ENCODE data around the gene DLG2. TPM values are rescaled to one million over a fixed set of nuclear protein-coding genes. Genes with fewer than 3 reads are reported as not detected.

Gene DLG2
- total and polyA plus RNA-seq, 2 of the 8 experiments (the other 6 are each of a cell fraction or from before 2014, with no cell fraction given), result 1.7 to 14.3 TPM

- Histone ChIP-seq H4K5ac (ENCODE audit: insufficient read length, low read depth, low read length) (no peak overlapping the region), H3K36me3 (ENCODE audit: control insufficient read depth in 2 of 4, insufficient read depth in 4 of 4, low read length in 3 of 4) (no peaks in the 10 kb centered on the region), H2AFZ (ENCODE audit: low read length) (no peak overlapping the region), H3K9ac (replicated peaks in 1 of 4; ENCODE audit: extremely low read depth in 1 of 4, low read depth in 3 of 4, low read length in 3 of 4) (no peak overlapping the region), H2BK120ac (replicated peaks; ENCODE audit: low read depth, low read length) (no peak overlapping the region), H3K4me3 (ENCODE audit: extremely low read depth in 1 of 4, insufficient read depth in 2 of 4, low read depth in 3 of 4, low read length in 4 of 4) (no peak overlapping the region), H2BK12ac (ENCODE audit: low read depth, low read length) (no peak overlapping the region), H3K79me1 (ENCODE audit: low read depth, low read length) (no peaks in the 10 kb centered on the region), H2BK5ac (ENCODE audit: low read depth, low read length) (no peak overlapping the region), H3K14ac (ENCODE audit: insufficient read length) (no peak overlapping the region), H3K9me3 (ENCODE audit: insufficient read depth in 2 of 2, low read depth in 1 of 2, low read length in 1 of 2) (no peaks in the 10 kb centered on the region), H4K91ac (replicated peaks; ENCODE audit: insufficient read length, low read length) (no peak overlapping the region), H4K8ac (ENCODE audit: extremely low read depth, insufficient read depth, low read length) (no peak overlapping the region), H2BK20ac (ENCODE audit: low read length) (no peak overlapping the region), H3K23ac (ENCODE audit: insufficient read length) (no peak overlapping the region), H3K18ac (ENCODE audit: extremely low read depth, low read length) (no peak overlapping the region), H2BK15ac (ENCODE audit: low read length) (no peak overlapping the region), H3K27me3 (replicated peaks in 1 of 4; ENCODE audit: control insufficient read depth in 3 of 4, extremely low read depth in 1 of 4, insufficient read depth in 3 of 4, low read length in 3 of 4) (no peaks in the 10 kb centered on the region), H3K4me1 (replicated peaks in 1 of 4; ENCODE audit: control insufficient read depth in 3 of 4, insufficient read depth in 4 of 4, low read length in 3 of 4) (no peaks in the 10 kb centered on the region), H3K4me2 (ENCODE audit: insufficient read depth in 1 of 2, low read depth in 2 of 2, low read length in 2 of 2) (no peak overlapping the region), H3K4ac (replicated peaks; ENCODE audit: insufficient read length, low read depth, low read length) (no peak overlapping the region), H3K56ac (replicated peaks; ENCODE audit: insufficient read length, low read depth, low read length) (no peak overlapping the region), H4K20me1 (replicated peaks in 1 of 2; ENCODE audit: control insufficient read depth in 1 of 2, insufficient read depth in 2 of 2, low read length in 2 of 2) (no peaks in the 10 kb centered on the region), H3K23me2 (ENCODE audit: low read depth, low read length) (no peaks in the 10 kb centered on the region), H3K27ac (ENCODE audit: low read depth, low read length) (no peak overlapping the region), H3K79me2 (ENCODE audit: control insufficient read depth in 1 of 2, insufficient read depth in 2 of 2, low read length in 2 of 2) (no peaks in the 10 kb centered on the region), H2AK5ac (ENCODE audit: low read depth, low read length) (no peak overlapping the region)
- CTCF ChIA-PET (ENCODE audit: partially characterized antibody), result no interaction called here
- 85% methylated on average over 4 of the region's 4 CpGs; no CpG with 5 or more reads in 1 of the 2 experiments for WGBS, 2 experiments (ENCODE audit: extremely low coverage in 1 of 2, insufficient coverage in 1 of 2, insufficient read length in 1 of 2, insufficient replicate concordance in 2 of 2, low coverage in 1 of 2, low lambda C conversion rate in 2 of 2, missing lambda C conversion rate in 1 of 2)
- no peak for DNase-seq (ENCODE audit: low read depth in 1 of 2, low spot score in 2 of 2)
- TF ChIP-seq TAF1 (IDR thresholded peaks at IDR 0.05; ENCODE audit: low read depth, low read length) (no peak), CBX5 (IDR thresholded peaks at IDR 0.05; ENCODE audit: low read depth, low read length) (no peak), GTF2F1 (IDR thresholded peaks at IDR 0.05; ENCODE audit: borderline replicate concordance, low read depth, low read length) (no peak), E2F6 (IDR thresholded peaks at IDR 0.05) (no peak), JUND (IDR thresholded peaks at IDR 0.05; ENCODE audit: low read length) (no peak), CBX8 (IDR thresholded peaks at IDR 0.05; ENCODE audit: borderline replicate concordance, low read depth, low read length) (no peak), NRF1 (IDR thresholded peaks at IDR 0.05; ENCODE audit: low read depth, low read length) (no peak), CHD1 (IDR thresholded peaks at IDR 0.05; ENCODE audit: low read depth, low read length) (no peak)
- TF ChIP-seq, protein P1, sequence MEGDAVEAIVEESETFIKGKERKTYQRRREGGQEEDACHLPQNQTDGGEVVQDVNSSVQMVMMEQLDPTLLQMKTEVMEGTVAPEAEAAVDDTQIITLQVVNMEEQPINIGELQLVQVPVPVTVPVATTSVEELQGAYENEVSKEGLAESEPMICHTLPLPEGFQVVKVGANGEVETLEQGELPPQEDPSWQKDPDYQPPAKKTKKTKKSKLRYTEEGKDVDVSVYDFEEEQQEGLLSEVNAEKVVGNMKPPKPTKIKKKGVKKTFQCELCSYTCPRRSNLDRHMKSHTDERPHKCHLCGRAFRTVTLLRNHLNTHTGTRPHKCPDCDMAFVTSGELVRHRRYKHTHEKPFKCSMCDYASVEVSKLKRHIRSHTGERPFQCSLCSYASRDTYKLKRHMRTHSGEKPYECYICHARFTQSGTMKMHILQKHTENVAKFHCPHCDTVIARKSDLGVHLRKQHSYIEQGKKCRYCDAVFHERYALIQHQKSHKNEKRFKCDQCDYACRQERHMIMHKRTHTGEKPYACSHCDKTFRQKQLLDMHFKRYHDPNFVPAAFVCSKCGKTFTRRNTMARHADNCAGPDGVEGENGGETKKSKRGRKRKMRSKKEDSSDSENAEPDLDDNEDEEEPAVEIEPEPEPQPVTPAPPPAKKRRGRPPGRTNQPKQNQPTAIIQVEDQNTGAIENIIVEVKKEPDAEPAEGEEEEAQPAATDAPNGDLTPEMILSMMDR (IDR thresholded peaks at IDR 0.05; ENCODE audit: control extremely low read depth in 1 of 3, insufficient read depth in 1 of 3, low read depth in 1 of 3, low read length in 3 of 3), result no peak
- FAIRE-seq, result no peak
- POLR2A ChIA-PET (ENCODE audit: partially characterized antibody), result no interaction called here
These were observed 1860.2 kb downstream of the DLG2 start for GRCh38 chr11:83766932-83767331.
